ENCODE results near the gene CFAP90. TPM values are rescaled to one million over a fixed set of nuclear protein-coding genes. Genes with fewer than 3 reads are reported as not detected.

CFAP90 gene
- polyA plus RNA-seq, 1 donor from 2014 or later = 0.45 TPM

- no peaks in the 10 kb centered on the region for H3F3A ChIP-seq (ENCODE audit: insufficient read depth, low read length, poor library complexity, severe bottlenecking)
- no peak overlapping the region for H3K27ac ChIP-seq (ENCODE audit: low read length)
- H3K9me3 ChIP-seq (ENCODE audit: low read length) = no peaks in the 10 kb centered on the region
- no peaks in the 10 kb centered on the region for H4K20me1 ChIP-seq (ENCODE audit: insufficient read depth)
- no peak overlapping the region for H3K9ac ChIP-seq (ENCODE audit: low read length)
- no peak overlapping the region for H2AFZ ChIP-seq (ENCODE audit: low read depth, low read length)
- H3K79me2 ChIP-seq (replicated peaks; ENCODE audit: insufficient read depth, low read length) = peaks cover 3% of the 10 kb centered on the region
- H3K27me3 ChIP-seq (ENCODE audit: insufficient read depth, low read depth, low read length) = no peaks in the 10 kb centered on the region
- no peak overlapping the region for H3K4me3 ChIP-seq (ENCODE audit: low read length)
- H3K36me3 ChIP-seq (ENCODE audit: insufficient read depth, low read length) = peaks cover 12% of the 10 kb centered on the region
- H3K9me2 ChIP-seq (ENCODE audit: insufficient read depth, low read length) = no peaks in the 10 kb centered on the region
- TF ChIP-seq MXI1 (conservative IDR thresholded peaks at IDR 0.05; ENCODE audit: poor library complexity, severe bottlenecking) (no peak), TAF1 (IDR thresholded peaks at IDR 0.05; ENCODE audit: low read depth) (no peak), REST (IDR thresholded peaks at IDR 0.05; ENCODE audit: borderline replicate concordance) (no peak)
- no peak overlapping the region for H3K4me2 ChIP-seq (ENCODE audit: low read length)
Measured at GRCh38 chr5:7878381-7878873, 27.5 kb upstream of the CFAP90 start.

DNA sequence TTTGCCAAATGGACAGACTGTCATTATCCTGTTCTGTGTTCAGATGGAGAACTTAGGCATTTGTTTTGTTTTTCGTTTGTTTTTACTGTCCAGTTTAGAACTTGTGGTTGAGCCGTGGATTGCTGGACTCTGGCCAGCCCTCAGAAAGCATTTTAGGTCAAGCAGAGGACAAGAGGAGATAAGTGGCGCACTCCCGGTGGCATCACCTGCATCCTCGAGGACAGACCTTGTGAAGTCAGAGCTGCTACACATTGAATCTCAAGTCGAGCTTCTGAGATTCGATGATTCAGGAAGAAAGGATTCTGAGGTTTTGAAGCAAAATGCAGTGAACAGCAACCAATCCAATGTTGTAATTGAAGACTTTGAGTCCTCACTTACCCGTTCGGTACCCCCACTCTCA is 26.9 kb upstream of the CFAP90 start:
- no peak for TF ChIP-seq EZH2 (IDR thresholded peaks at IDR 0.05; ENCODE audit: borderline replicate concordance, insufficient read depth, low read length, poor library complexity, severe bottlenecking)
- TF ChIP-seq POLR2AphosphoS5 (IDR thresholded peaks at IDR 0.05) = no peak
- no peak for TF ChIP-seq TAF1 (IDR thresholded peaks at IDR 0.05; ENCODE audit: low read depth)
- TF ChIP-seq MXI1 (conservative IDR thresholded peaks at IDR 0.05; ENCODE audit: poor library complexity, severe bottlenecking) = no peak
- TF ChIP-seq SMC3 (conservative IDR thresholded peaks at IDR 0.05; ENCODE audit: poor library complexity) = no peak
- TF ChIP-seq RAD21 (conservative IDR thresholded peaks at IDR 0.05) = no peak
- TF ChIP-seq EP300 (conservative IDR thresholded peaks at IDR 0.05; ENCODE audit: poor library complexity, severe bottlenecking) = no peak
- no peak for TF ChIP-seq REST (IDR thresholded peaks at IDR 0.05; ENCODE audit: borderline replicate concordance)
- no peak for TF ChIP-seq CTCF (IDR thresholded peaks at IDR 0.05; ENCODE audit: poor library complexity, severe bottlenecking)
- Histone ChIP-seq H3K27ac (ENCODE audit: low read length) (no peak overlapping the region), H2AFZ (ENCODE audit: low read depth, low read length) (no peak overlapping the region), H3K4me2 (ENCODE audit: low read length) (no peak overlapping the region), H3K4me3 (ENCODE audit: low read length) (no peak overlapping the region), H3K9me2 (ENCODE audit: insufficient read depth, low read length) (no peaks in the 10 kb centered on the region), H3K36me3 (ENCODE audit: insufficient read depth, low read length) (peaks cover 12% of the 10 kb centered on the region), H3K27me3 (ENCODE audit: insufficient read depth, low read depth, low read length) (no peaks in the 10 kb centered on the region), H4K20me1 (ENCODE audit: insufficient read depth) (no peaks in the 10 kb centered on the region), H3F3A (ENCODE audit: insufficient read depth, low read length, poor library complexity, severe bottlenecking) (no peaks in the 10 kb centered on the region), H3K9me3 (ENCODE audit: low read length) (no peaks in the 10 kb centered on the region), H3K79me2 (replicated peaks; ENCODE audit: insufficient read depth, low read length) (peaks cover 3% of the 10 kb centered on the region), H3K9ac (ENCODE audit: low read length) (no peak overlapping the region)

Measured in neural cell (in vitro differentiated cells).